Uterus (tissue), 4 donors: ENCODE data around the gene TMEM131. TPM values are rescaled to one million over a fixed set of nuclear protein-coding genes. Genes with fewer than 3 reads are reported as not detected.

ENCODE experiments used
- DNase-seq, 2 donors: peaks; one replicate each; pipeline ENCODE4 v3.0.0-alpha.2; 2019 to 2020
- H3K27ac ChIP-seq, 2 donors: fragments of 200-600 bp; sonication (generic); 1 replicate in 1 of 2; 2 replicates in 1 of 2; pipeline ENCODE4 v1.5.1; 2016 to 2018
- H3K27me3 ChIP-seq, 2 donors: fragments of 200-600 bp; sonication (generic); one replicate each; pipeline ENCODE4 v1.5.1; 2018 to 2019; ENCODE audit warnings: control low read depth in 1 of 2
- H3K36me3 ChIP-seq, 2 donors: fragments of 200-600 bp; sonication (generic); one replicate each; pipeline ENCODE4 v1.5.1; 2019; ENCODE audit warnings: control low read depth in 1 of 2
- H3K4me1 ChIP-seq, 2 donors: fragments of 200-600 bp; sonication (generic); one replicate each; pipeline ENCODE4 v1.5.1; 2018 to 2019; ENCODE audit warnings: control low read depth in 1 of 2
- H3K4me3 ChIP-seq, 2 donors: fragments of 200-600 bp; sonication (generic); 1 replicate in 1 of 2; 2 replicates in 1 of 2; pipeline ENCODE4 v1.5.1; 2018 to 2019; ENCODE audit warnings: mild to moderate bottlenecking in 1 of 2
- H3K9me3 ChIP-seq, 2 donors: fragments of 200-600 bp; sonication (generic); one replicate each; pipeline ENCODE4 v1.5.1; 2019; ENCODE audit warnings: control low read depth in 1 of 2
- CTCF ChIP-seq, 4 experiments: fragments of 200-600 bp in 2 of 4; fragments of 450-650 bp in 2 of 4; sonication (generic) in 2 of 4; IDR thresholded peaks; one replicate each; pipeline ENCODE4 v1.5.1; 2016 to 2019; ENCODE audit warnings: antibody characterized with exemption in 4 of 4, mild to moderate bottlenecking in 2 of 4, moderate library complexity in 1 of 4
- POLR2A ChIP-seq, 2 donors: fragments of 450-650 bp; IDR thresholded peaks; one replicate each; pipeline ENCODE4 v1.6.1; 2016; ENCODE audit warnings: antibody characterized with exemption in 2 of 2, mild to moderate bottlenecking in 1 of 2, moderate library complexity in 1 of 2
- intact Hi-C: fragments of 100-400 bp; cut with DNase I; formaldehyde crosslinking; loops from one replicate; pipeline ENCODE4 v1.15.1; 2023; ENCODE audit warnings: low total_unique reads
- total RNA-seq, 4 donors: library from RNA; depleted of rRNA in 3 of 4; stranded (reverse); fragments of >200 nt in 3 of 4; gene quantifications; one replicate each; pipeline versions ENCODE4 v1.1.0 to v1.2.4, GENCODE V29; 2014 to 2023
- donor health status: DM: yes; HTN: yes; CAD: no.

The TMEM131 gene
- total RNA-seq, 4 donors from 2014 or later = 14.1 to 62.4 (median 35.4) TPM

- no peaks in the 10 kb centered on the region for H3K4me1 ChIP-seq
- TF ChIP-seq CTCF (IDR thresholded peaks at IDR 0.05) (no peak), POLR2A (IDR thresholded peaks at IDR 0.05) (no peak)
- no peak overlapping the region for H3K4me3 ChIP-seq
- H3K9me3 ChIP-seq = no peaks in the 10 kb centered on the region
- no peak for DNase-seq
- no peaks in the 10 kb centered on the region for H3K36me3 ChIP-seq
- H3K27ac ChIP-seq = no peak overlapping the region
- intact Hi-C loops = no loop called here
- no peaks in the 10 kb centered on the region for H3K27me3 ChIP-seq
These were observed 179.3 kb downstream of the TMEM131 start for GRCh38 chr2:97816411-97816810.

- H3K27ac ChIP-seq = no peak overlapping the region
- DNase-seq = no peak
- H3K4me3 ChIP-seq = no peak overlapping the region
- no peaks in the 10 kb centered on the region for H3K9me3 ChIP-seq
- TF ChIP-seq CTCF (IDR thresholded peaks at IDR 0.05) (no peak), POLR2A (IDR thresholded peaks at IDR 0.05) (no peak)
- intact Hi-C loops = no loop called here
- H3K4me1 ChIP-seq = no peaks in the 10 kb centered on the region
- H3K36me3 ChIP-seq = no peaks in the 10 kb centered on the region
- no peaks in the 10 kb centered on the region for H3K27me3 ChIP-seq
These were observed 182.8 kb downstream of the TMEM131 start for GRCh38 chr2:97812931-97813330.

- no peak overlapping the region for H3K4me3 ChIP-seq
- H3K4me1 ChIP-seq = no peaks in the 10 kb centered on the region
- no peak for TF ChIP-seq CTCF (IDR thresholded peaks at IDR 0.05)
- no peak for TF ChIP-seq POLR2A (IDR thresholded peaks at IDR 0.05)
- H3K36me3 ChIP-seq = no peaks in the 10 kb centered on the region
- DNase-seq = no peak
- H3K9me3 ChIP-seq = no peaks in the 10 kb centered on the region
- no peak overlapping the region for H3K27ac ChIP-seq
- intact Hi-C loops = loop anchor here (10.0 kb wide), 1 partner anchor 576 kb away; no protein-coding TSS in a partner anchor
- H3K27me3 ChIP-seq = no peaks in the 10 kb centered on the region
These were observed 186.9 kb downstream of the TMEM131 start for GRCh38 chr2:97808816-97809215.

GRCh38 chr2:97806738-97807618 lies 188.8 kb downstream of the TMEM131 start:
- no peak overlapping the region for H3K4me3 ChIP-seq
- no peaks in the 10 kb centered on the region for H3K4me1 ChIP-seq
- H3K27me3 ChIP-seq = no peaks in the 10 kb centered on the region
- H3K36me3 ChIP-seq = no peaks in the 10 kb centered on the region
- peak; percentile 70 to 73 for DNase-seq
- peak; percentile 81 to 92 (median 84) for TF ChIP-seq CTCF (IDR thresholded peaks at IDR 0.05)
- no peak for TF ChIP-seq POLR2A (IDR thresholded peaks at IDR 0.05)
- no peak overlapping the region for H3K27ac ChIP-seq
- intact Hi-C loops = loop anchor here (10.0 kb wide), 1 partner anchor 578 kb away; no protein-coding TSS in a partner anchor
- no peaks in the 10 kb centered on the region for H3K9me3 ChIP-seq

- Histone ChIP-seq H3K9me3 (no peaks in the 10 kb centered on the region), H3K4me3 (no peak overlapping the region), H3K4me1 (no peaks in the 10 kb centered on the region), H3K27ac (no peak overlapping the region), H3K36me3 (no peaks in the 10 kb centered on the region), H3K27me3 (no peaks in the 10 kb centered on the region)
- DNase-seq = no peak
- intact Hi-C loops = loop anchor here (10.0 kb wide), 1 partner anchor 579 kb away; no protein-coding TSS in a partner anchor
- TF ChIP-seq POLR2A (IDR thresholded peaks at IDR 0.05) (no peak), CTCF (IDR thresholded peaks at IDR 0.05) (no peak)
These were observed 190.0 kb downstream of the TMEM131 start for GRCh38 chr2:97805776-97806175.
